Mesenchymal stem cell (in vitro differentiated cells and primary cell): ENCODE results near the gene TENM4.

Experiments
- DNase-seq: peaks from one replicate; pipeline ENCODE4 v3.0.0-alpha.2; 2013
- H2AFZ ChIP-seq: one replicate; pipeline ENCODE4 v1.6.1; 2013; ENCODE audit warnings: low read depth, mild to moderate bottlenecking, control low read depth, inconsistent platforms, low read length, moderate library complexity
- H2AK5ac ChIP-seq: 2 replicates; pipeline ENCODE4 v1.6.1; 2013; ENCODE audit warnings: low read length, moderate library complexity, mild to moderate bottlenecking, inconsistent platforms; ENCODE audit not compliant: severe bottlenecking
- H2BK120ac ChIP-seq: one replicate; pipeline ENCODE4 v1.6.1; 2013; ENCODE audit warnings: low read depth, mild to moderate bottlenecking, inconsistent platforms, low read length, moderate library complexity
- H2BK12ac ChIP-seq, 2 experiments: one replicate each; pipeline ENCODE4 v1.6.1; 2013; ENCODE audit warnings: inconsistent platforms in 2 of 2, low read length in 2 of 2, mild to moderate bottlenecking in 2 of 2, moderate library complexity in 2 of 2, control low read depth in 1 of 2
- H2BK15ac ChIP-seq: one replicate; pipeline ENCODE4 v1.6.1; 2013; ENCODE audit warnings: mild to moderate bottlenecking, low read depth, inconsistent platforms; ENCODE audit not compliant: poor library complexity, severe bottlenecking
- H2BK5ac ChIP-seq: 2 replicates; pipeline ENCODE4 v1.6.1; 2013; ENCODE audit warnings: low read depth, mild to moderate bottlenecking, low read length, control low read depth, inconsistent platforms; ENCODE audit not compliant: poor library complexity, severe bottlenecking
- H3K14ac ChIP-seq, 2 experiments: one replicate each; pipeline ENCODE4 v1.6.1; 2013; ENCODE audit warnings: inconsistent platforms in 2 of 2, low read length in 2 of 2, control low read depth in 1 of 2, mild to moderate bottlenecking in 1 of 2, moderate library complexity in 1 of 2
- H3K18ac ChIP-seq, 2 experiments: one replicate each; pipeline ENCODE4 v1.6.1; 2013; ENCODE audit warnings: inconsistent platforms in 2 of 2, low read length in 2 of 2, control low read depth in 1 of 2, low read depth in 1 of 2, mild to moderate bottlenecking in 1 of 2
- H3K23ac ChIP-seq, 2 experiments: one replicate each; pipeline ENCODE4 v1.6.1; 2013; ENCODE audit warnings: inconsistent platforms in 2 of 2, low read length in 2 of 2, mild to moderate bottlenecking in 2 of 2, moderate library complexity in 2 of 2, control low read depth in 1 of 2
- H3K27ac ChIP-seq: 2 replicates; pipeline ENCODE4 v1.5.1; 2013; ENCODE audit warnings: mild to moderate bottlenecking, moderate library complexity, low read length, control low read depth, inconsistent platforms; ENCODE audit not compliant: poor library complexity, severe bottlenecking
- H3K27me3 ChIP-seq, 2 experiments: 2 replicates each; pipeline versions ENCODE4 v1.6.1 to v1.7.0; 2013; ENCODE audit warnings: low read length in 2 of 2, mild to moderate bottlenecking in 2 of 2, moderate library complexity in 2 of 2, control low read depth in 1 of 2, inconsistent platforms in 1 of 2; ENCODE audit not compliant: control insufficient read depth in 1 of 2, insufficient read depth in 1 of 2
- H3K36me3 ChIP-seq, 2 experiments: 2 replicates each; pipeline versions ENCODE4 v1.6.1 to v1.7.0; 2013; ENCODE audit warnings: low read length in 2 of 2, control low read depth in 1 of 2, inconsistent platforms in 1 of 2, low read depth in 1 of 2, mild to moderate bottlenecking in 1 of 2; ENCODE audit not compliant: insufficient read depth in 2 of 2, control insufficient read depth in 1 of 2
- H3K4ac ChIP-seq, 2 experiments: one replicate each; pipeline ENCODE4 v1.6.1; 2013; ENCODE audit warnings: inconsistent platforms in 2 of 2, low read length in 2 of 2, mild to moderate bottlenecking in 2 of 2, moderate library complexity in 2 of 2, control low read depth in 1 of 2, low read depth in 1 of 2
- H3K4me1 ChIP-seq: 2 replicates; pipeline ENCODE4 v1.6.1; 2013; ENCODE audit warnings: low read depth, low read length, control low read depth; ENCODE audit not compliant: control insufficient read depth, insufficient read depth
- H3K4me2 ChIP-seq: 2 replicates; pipeline ENCODE4 v1.6.1; 2013; ENCODE audit warnings: low read length, mild to moderate bottlenecking, inconsistent platforms; ENCODE audit not compliant: poor library complexity, severe bottlenecking
- H3K4me3 ChIP-seq, 2 experiments: 2 replicates each; pipeline versions ENCODE4 v1.5.1 to v1.7.0; 2013; ENCODE audit warnings: low read length in 2 of 2, mild to moderate bottlenecking in 2 of 2, control low read depth in 1 of 2, low read depth in 1 of 2; ENCODE audit not compliant: insufficient read depth in 1 of 2
- H3K79me1 ChIP-seq: replicated peaks from 2 replicates; pipeline ENCODE4 v1.6.1; 2013; ENCODE audit warnings: mild to moderate bottlenecking, control low read depth, low read length, inconsistent platforms; ENCODE audit not compliant: poor library complexity, severe bottlenecking
- H3K9ac ChIP-seq: 2 replicates; pipeline ENCODE4 v1.7.0; 2013; ENCODE audit warnings: mild to moderate bottlenecking, low read length, moderate library complexity
- H3K9me3 ChIP-seq: 2 replicates; pipeline ENCODE4 v1.7.0; 2013; ENCODE audit warnings: mild to moderate bottlenecking, low read length; ENCODE audit not compliant: control insufficient read depth
- H4K8ac ChIP-seq: one replicate; pipeline ENCODE4 v1.6.1; 2013; ENCODE audit warnings: inconsistent platforms, mild to moderate bottlenecking, low read length, moderate library complexity
- H4K91ac ChIP-seq: one replicate; pipeline ENCODE4 v1.6.1; 2013; ENCODE audit warnings: mild to moderate bottlenecking, low read length, inconsistent platforms
- WGBS: methylation state at CpG from one replicate; pipeline ENCODE4 v1.1.7; 2013; ENCODE audit warnings: mixed read lengths; 5-methylcytosine and 5-hydroxymethylcytosine counted together

The TENM4 gene

DNA sequence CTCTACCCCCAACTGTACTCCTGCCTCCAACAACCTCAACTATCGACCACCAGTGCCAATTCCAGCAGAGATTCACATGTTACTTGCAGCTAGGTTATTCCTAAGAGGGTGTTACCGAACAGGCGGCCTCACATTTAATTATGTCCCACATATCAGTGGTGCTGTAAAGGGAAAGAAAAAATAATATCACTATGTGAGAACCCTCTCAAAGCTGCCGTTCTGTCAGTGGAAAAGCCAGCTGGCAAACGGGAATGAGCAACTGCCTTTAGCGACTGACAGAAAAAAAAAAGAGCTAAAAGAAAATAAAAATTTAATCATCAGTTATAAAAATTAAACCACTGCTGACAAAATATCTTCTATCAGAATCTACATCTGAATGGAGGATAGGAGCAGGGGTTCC, 595.3 kb downstream of the TENM4 start:
- no peaks in the 10 kb centered on the region for H3K36me3 ChIP-seq
- H2BK12ac ChIP-seq = no peak overlapping the region
- H3K23ac ChIP-seq = no peak overlapping the region
- H3K4me1 ChIP-seq = no peaks in the 10 kb centered on the region
- no peak overlapping the region for H2BK120ac ChIP-seq
- no peak overlapping the region for H2AK5ac ChIP-seq
- no peak overlapping the region for H3K18ac ChIP-seq
- no peak overlapping the region for H3K4me3 ChIP-seq
- no peak overlapping the region for H2BK15ac ChIP-seq
- DNase-seq = no peak
- no peak overlapping the region for H4K91ac ChIP-seq
- no peak overlapping the region for H3K14ac ChIP-seq
- H3K4me2 ChIP-seq = no peak overlapping the region
- WGBS = 93% methylated on average over 3 of the region's 6 CpGs
- H3K27ac ChIP-seq = no peak overlapping the region
- H3K9ac ChIP-seq = no peak overlapping the region
- H4K8ac ChIP-seq = no peak overlapping the region
- peaks cover 0 to 5% of the 10 kb centered on the region in 2 experiments for H3K27me3 ChIP-seq
- no peaks in the 10 kb centered on the region for H3K9me3 ChIP-seq
- no peak overlapping the region for H2AFZ ChIP-seq
- H2BK5ac ChIP-seq = no peak overlapping the region
- no peaks in the 10 kb centered on the region for H3K79me1 ChIP-seq
- H3K4ac ChIP-seq = no peak overlapping the region

DNA sequence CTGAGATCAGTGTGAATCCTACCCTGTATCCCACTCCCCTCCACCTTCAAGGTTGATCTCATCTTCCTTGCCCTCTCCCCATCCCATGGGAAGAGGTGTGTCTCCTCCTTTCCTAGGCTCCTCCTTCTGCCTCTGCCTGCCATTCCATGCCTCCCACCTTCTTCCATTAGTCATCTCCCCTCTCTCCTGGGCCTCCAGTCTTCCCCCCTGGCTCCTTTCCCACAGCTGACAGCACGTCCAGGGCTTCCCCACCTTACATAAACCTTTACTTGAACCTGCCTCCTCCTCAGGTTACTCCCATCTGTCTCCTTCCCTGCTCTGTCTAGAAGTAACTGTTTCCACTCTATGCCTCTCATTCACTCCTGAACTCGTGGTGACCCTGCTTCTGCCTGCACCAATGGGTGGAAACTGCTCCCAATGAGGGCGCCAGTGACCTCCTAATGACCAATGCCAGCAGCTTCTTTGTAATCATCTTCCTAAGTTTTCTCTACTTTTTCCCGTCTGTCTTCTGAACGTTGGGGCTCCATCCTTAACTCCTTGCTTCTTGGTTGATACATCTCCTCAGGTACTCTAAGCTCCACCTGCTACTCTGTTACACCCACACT, 599.3 kb downstream of the TENM4 start:
- Histone ChIP-seq H3K23ac (no peak overlapping the region), H3K36me3 (no peaks in the 10 kb centered on the region), H3K4me2 (no peak overlapping the region), H3K27me3 (peaks cover 0 to 4% of the 10 kb centered on the region in 2 experiments), H2BK12ac (no peak overlapping the region), H3K18ac (no peak overlapping the region), H2BK5ac (no peak overlapping the region), H4K91ac (no peak overlapping the region), H3K9me3 (no peaks in the 10 kb centered on the region), H2AFZ (no peak overlapping the region), H3K4me1 (no peaks in the 10 kb centered on the region), H2BK120ac (no peak overlapping the region), H3K14ac (no peak overlapping the region), H3K4me3 (peak overlapping the region in 1 of 2 experiments; percentile 58), H3K9ac (peak overlapping the region; percentile 89), H3K79me1 (no peaks in the 10 kb centered on the region), H2BK15ac (no peak overlapping the region), H4K8ac (no peak overlapping the region), H3K27ac (no peak overlapping the region), H2AK5ac (no peak overlapping the region), H3K4ac (no peak overlapping the region)
- DNase-seq = no peak
- 70% methylated on average over 5 of the region's 5 CpGs for WGBS

DNA sequence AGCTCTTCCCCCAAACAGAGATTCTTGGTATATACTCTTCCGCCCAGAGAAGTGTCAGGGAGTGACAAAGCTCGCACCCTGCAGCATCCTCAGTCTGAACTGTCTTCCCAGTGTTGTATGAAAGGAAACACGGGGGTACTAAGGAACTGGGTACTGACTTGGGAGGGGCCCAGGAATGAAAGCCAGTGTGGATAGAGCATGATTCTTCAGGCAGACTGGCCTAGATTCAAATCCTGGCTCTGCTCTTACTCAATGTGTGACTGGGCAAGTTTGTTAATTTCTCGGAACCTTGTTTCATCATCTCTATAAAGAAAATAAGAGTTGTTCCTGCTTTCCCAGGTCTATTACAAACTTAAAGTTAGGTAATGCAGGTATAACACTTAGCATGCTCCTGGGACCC, 600.2 kb downstream of the TENM4 start:
- Histone ChIP-seq H3K4me3 (peak overlapping the region in 1 of 2 experiments; percentile 58), H2BK5ac (no peak overlapping the region), H3K4me2 (no peak overlapping the region), H2BK15ac (no peak overlapping the region), H2BK12ac (no peak overlapping the region), H3K36me3 (no peaks in the 10 kb centered on the region), H3K9me3 (no peaks in the 10 kb centered on the region), H3K79me1 (no peaks in the 10 kb centered on the region), H2AK5ac (no peak overlapping the region), H3K23ac (no peak overlapping the region), H3K9ac (peak overlapping the region; percentile 89), H3K27me3 (no peaks in the 10 kb centered on the region), H3K14ac (peak overlapping the region in 1 of 2 experiments; percentile 53), H4K91ac (no peak overlapping the region), H4K8ac (no peak overlapping the region), H3K4me1 (no peaks in the 10 kb centered on the region), H3K4ac (no peak overlapping the region), H2BK120ac (no peak overlapping the region), H3K18ac (no peak overlapping the region), H2AFZ (no peak overlapping the region), H3K27ac (no peak overlapping the region)
- WGBS = 88% methylated on average over 4 of the region's 4 CpGs
- no peak for DNase-seq

DNA sequence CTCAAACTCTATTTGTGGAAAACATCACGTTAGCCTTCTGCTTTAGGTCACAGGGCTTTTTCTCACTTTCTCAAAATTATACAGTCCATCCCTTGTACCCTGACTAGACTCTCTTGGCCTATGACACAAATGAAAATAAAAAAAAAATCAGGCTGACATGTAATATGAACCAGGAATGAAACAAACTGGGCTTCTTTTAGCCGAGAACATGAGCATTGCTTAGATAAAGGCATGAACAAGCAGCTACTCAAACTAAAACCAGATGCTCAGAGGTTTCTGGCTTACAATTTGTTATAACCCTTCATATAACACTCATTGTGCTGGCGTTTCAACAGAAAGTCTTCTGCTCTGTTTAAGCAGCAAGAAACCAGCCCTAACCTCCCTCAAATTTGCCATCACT, 600.6 kb downstream of the TENM4 start:
- Histone ChIP-seq H2AFZ (no peak overlapping the region), H3K27ac (no peak overlapping the region), H3K36me3 (no peaks in the 10 kb centered on the region), H3K27me3 (no peaks in the 10 kb centered on the region), H3K79me1 (no peaks in the 10 kb centered on the region), H3K9me3 (no peaks in the 10 kb centered on the region), H2BK15ac (no peak overlapping the region), H3K4ac (no peak overlapping the region), H3K9ac (peak overlapping the region; percentile 89), H3K4me1 (no peaks in the 10 kb centered on the region), H2BK12ac (no peak overlapping the region), H3K4me3 (peak overlapping the region in 1 of 2 experiments; percentile 58), H4K8ac (no peak overlapping the region), H3K23ac (no peak overlapping the region), H3K14ac (no peak overlapping the region), H2AK5ac (no peak overlapping the region), H3K4me2 (no peak overlapping the region), H4K91ac (no peak overlapping the region), H3K18ac (no peak overlapping the region), H2BK120ac (no peak overlapping the region), H2BK5ac (no peak overlapping the region)
- whole genome bisulfite sequencing = 35% methylated on average over 3 of the region's 3 CpGs
- DNase-seq = no peak
